Stimulated activated CD8-positive, alpha-beta memory T cell treated with anti-CD3 and anti-CD28 coated beads, Interleukin-4, amount 100 ng/mL, for 1 hour (primary cell): ENCODE results near the gene ZNF485.
A peak's percentile ranks its signal among the peaks of the same experiment; 100 is the strongest.
"Not testable (repeated sequence)": the region's sequence is repeated elsewhere in the genome, so short reads cannot be mapped to it uniquely, and the experiment has no call there.

Experiments
- DNase-seq, 2 donors: peaks; one replicate each; pipeline ENCODE4 v3.0.0-alpha.2; 2020; ENCODE audit warnings: low read depth in 2 of 2, low spot score in 1 of 2

Gene ZNF485

DNA sequence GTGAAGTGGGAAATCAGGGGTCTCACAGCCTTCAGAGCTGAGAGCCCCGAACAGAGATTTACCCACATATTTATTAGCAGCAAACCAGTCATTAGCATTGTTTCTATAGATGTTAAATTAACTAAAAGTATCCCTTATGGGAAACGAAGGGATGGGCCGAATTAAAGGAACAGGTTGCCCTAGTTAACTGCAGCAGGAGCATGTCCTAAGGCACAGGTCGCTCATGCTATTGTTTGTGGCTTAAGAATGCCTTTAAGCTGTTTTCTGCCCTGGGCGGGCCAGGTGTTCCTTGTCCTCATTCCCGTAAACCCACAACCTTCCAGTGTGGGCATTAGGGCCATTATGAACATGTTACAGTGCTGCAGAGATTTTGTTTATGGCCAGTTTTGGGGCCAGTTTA lies 4.7 kb upstream of the ZNF485 start:
- DNase-seq, result not testable (repeated sequence)

DNA sequence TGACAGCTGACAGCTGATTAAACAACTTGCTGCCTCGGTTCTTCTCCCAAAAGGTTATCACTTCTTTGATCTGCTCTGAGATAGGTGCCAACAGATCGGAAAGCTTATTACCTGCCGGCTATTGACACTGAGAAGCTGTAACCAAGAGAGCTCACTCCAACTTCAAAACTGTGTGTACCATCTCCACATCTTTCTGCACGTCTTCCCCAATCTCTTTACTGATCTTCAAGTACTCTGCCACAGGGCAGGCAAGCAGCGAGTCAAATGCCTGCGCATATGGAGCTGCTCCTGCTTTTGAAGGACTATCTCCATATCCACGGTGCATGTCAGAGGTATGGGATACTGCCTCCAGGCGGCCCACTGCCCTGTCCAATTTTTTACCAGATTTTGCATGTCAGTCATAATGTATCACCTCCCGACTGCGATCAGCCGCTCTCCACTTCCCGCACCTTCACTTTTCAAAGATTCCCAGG lies 352 bp upstream of the ZNF485 start:
- no peak for DNase-seq

DNA sequence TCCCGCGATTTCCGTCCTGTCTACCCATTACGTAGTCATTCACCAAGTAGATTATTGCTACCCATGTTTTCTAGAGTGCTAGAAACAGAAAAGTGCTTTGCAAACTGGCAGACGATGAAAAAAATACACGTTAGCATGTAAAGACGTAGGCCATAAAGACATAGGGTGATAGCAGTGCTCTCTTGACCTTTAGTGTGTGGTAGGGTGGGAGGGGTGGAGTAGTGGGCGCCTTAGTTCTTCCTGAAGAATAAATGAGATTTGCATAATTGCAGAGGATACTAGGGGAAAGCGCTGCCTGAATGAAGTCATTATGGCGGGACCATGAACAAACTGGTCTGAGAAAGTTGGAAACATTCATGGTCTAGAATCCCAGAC lies 948 bp downstream of the ZNF485 start:
- no peak for DNase-seq

DNA sequence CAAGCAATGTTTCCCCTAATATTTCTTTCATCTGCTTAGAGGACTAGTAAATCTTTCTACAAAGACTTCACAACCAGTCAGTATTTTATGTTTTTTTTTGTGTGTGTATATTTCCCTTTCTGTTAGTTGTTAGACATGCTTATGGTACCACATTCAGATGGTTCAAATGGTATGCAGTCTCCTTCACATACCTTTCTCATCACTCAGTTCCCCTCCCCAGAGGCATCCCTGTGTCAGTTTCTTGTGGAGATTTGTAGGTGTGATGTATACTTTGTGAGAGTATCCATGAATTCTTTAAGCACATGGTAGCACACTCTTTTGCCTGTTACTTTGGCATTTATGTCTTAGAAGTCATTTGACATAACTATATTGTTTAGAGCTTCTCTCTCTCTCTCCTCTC lies 4.4 kb downstream of the ZNF485 start:
- no peak for DNase-seq

DNA sequence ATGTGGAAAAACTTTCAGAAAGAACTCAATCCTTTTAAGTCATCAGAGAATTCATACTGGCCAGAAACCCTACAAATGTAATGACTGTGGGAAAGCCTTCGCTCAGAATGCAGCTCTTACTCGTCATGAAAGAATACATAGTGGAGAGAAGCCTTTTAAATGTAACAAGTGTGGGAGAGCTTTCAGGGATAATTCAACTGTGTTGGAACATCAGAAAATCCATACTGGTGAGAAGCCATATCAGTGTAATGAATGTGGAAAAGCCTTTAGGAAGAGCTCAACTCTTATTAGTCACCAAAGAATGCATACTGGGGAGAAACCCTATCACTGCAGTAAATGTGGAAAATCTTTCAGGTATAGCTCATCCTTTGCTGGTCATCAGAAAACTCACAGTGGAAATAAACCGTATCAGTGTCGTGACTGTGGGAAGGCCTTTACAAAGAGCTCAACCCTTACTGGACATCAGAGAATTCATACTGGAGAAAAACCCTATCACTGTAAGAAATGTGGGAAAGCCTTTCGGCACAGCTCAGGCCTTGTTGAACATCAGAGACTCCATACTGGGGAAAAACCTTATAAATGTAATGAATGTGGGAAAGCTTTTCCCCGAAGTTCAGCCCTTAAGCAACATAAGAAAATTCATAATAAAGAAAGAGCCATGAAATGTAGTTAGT lies 10.6 kb downstream of the ZNF485 start:
- no peak for DNase-seq

DNA sequence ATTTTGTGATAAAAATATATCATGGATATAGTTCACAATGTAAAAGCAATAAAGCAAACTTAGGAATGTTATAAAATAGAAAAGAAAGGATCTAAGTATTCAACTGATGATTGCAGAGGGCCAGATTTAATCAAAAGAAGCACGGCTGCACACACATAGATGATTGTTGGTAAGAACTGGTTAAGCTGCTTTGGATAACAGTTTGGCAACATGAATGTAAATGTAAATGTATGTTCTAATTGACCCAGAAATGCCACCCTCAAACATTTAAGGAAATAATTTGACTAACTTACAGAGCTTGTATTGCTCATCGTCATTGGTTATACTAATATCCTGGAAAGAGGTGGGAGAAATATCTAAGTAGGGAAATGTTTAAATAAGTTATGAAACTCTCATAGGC lies 13.1 kb downstream of the ZNF485 start:
- DNase-seq, result no peak

DNA sequence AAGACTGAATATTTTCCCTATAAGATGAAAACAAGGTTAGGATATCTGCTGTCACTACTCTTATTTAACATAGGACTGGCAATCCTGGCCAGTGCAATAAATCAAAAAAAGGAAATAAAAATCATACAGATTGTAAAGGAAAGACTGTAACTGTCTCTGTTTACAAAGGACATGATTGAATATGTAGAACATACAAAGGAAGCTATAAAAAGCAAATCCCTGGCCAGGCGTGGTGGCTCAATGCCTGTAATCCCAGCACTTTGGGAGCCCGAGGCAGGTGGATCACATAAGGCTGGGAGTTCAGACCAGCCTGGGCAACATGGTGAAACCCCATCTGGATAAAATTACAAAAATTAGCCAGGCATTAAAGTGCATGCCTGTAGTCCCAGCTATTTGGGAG lies 15.8 kb downstream of the ZNF485 start:
- DNase-seq, result no peak

DNA sequence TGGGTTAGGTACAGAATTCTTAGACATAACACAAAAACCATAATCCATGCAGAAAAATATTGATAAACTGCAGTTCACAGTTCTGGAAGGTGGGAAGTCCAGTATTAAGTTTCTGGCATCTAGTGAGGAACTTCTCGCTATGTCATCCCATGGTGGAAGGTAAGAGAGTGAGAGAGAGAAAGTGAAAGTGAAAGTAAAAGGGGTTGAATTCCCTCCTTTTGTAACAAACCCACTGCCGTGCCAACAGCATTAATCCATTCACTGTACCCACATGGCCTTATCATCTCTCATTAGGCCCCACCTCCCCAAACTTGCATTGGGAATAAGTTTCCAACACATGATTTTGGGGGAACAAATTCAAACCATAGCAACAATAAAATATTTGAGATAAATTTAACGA lies 17.1 kb downstream of the ZNF485 start:
- no peak for DNase-seq

DNA sequence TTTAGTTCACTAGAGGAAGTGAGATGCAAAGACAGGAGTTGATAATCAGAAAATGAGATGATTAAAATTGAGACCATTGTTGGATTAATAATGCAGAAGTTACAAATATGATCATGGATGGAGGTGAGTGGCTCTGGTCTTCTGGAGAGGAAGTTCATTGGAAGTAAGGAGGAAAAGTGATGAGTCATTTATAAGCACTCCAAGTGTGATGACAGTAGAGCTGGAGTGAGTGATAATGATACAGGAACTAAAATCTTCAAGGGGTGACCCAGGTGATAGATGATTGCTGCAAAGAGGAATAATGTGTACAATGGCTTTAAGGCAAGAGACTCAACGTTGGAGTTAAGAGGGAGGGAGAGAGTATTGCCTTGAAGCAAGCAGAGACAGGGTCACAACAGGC lies 21.7 kb downstream of the ZNF485 start:
- no peak for DNase-seq

DNA sequence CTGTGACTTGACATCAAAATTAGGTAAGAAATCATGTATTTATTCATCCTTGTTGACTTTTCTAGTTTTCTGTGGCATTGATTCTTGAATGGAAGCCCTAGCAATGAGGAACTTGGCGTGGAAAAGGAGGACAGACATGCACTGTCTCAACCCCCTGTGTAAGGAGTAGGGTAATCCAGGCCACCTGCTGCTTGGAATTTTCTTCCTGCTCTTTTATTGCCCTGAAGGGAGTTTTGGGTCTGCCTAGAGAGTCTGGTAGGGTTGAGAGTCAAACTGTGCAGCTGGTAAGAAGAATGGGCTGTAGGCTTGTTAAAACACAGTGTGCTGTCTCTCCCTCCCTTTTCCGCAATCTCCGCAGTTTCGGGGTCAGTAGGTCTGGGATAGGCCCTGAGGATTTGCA lies 22.7 kb downstream of the ZNF485 start:
- no peak for DNase-seq

DNA sequence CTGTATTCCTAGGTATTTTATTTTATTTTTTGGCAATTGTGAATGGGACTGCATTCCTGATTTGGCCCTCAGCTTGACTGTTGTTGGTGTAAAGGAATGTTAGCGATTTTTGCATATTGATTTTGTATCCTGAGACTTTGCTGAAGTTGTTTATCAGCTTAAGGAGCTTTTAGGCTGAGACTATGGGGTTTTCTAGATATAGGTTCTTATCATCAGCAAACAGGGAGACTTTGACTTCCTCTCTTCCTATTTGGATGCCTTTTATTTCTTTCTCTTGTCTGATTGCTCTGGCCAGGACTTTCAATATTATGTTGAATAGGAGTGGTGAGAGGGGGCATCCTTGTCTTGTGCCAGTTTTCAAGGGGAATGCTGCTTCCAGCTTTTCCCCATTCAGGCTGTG lies 29.6 kb downstream of the ZNF485 start:
- not testable (repeated sequence) for DNase-seq

DNA sequence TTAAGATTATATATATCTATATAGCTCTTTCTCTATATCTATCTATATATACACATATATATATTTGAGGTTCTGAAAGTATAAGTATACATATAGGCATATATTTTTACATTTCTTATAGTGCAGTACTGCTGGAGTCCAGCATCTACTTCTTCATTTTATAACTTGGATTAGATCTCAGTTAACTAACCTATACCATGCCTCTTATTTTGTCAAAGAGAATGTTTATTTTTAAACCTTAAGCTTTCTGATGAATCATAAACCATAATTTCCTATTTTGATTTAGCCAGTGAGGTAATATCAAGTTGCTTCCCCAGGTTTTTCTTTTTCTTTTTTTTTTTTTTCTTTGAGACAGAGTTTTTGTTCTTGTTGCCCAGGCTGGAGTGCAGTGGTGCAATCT lies 34.4 kb downstream of the ZNF485 start:
- DNase-seq, result no peak

DNA sequence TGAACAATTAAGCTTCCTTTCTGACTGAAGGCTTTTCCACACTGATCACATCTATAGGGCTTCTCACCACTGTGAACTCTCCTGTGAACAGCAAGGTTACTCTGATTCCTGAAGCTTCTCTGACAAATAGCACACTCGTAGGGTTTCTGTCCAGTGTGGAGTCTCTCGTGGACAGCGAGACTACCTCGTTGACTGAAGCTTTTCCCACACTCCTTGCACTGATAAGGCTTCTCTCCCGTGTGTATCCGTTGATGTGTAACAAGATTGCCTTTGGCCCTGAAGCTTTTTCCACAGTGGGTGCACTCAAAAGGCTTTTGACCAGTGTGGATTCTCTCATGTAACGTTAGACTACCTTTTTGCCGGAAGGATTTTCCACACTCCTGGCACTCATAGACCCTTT lies 38.0 kb downstream of the ZNF485 start:
- no peak for DNase-seq

DNA sequence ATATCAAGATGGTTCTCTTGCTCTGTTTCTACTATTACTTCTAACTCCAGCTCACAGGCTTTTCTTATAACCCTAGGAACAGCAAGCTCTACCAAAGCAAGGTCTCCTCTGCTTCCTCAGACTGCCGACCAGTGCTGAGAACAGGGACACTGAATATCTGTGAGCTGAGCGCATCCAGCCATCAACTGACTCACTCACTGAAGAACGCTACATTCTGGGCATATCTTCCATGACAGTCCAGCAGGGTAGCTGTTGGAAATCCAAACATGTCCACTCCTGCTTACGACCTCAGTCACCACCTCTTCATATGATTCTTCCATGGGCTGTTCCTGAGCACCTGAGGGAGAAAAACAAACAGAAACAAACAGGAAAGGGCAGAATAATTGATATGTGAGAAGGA lies 39.6 kb downstream of the ZNF485 start:
- no peak for DNase-seq

DNA sequence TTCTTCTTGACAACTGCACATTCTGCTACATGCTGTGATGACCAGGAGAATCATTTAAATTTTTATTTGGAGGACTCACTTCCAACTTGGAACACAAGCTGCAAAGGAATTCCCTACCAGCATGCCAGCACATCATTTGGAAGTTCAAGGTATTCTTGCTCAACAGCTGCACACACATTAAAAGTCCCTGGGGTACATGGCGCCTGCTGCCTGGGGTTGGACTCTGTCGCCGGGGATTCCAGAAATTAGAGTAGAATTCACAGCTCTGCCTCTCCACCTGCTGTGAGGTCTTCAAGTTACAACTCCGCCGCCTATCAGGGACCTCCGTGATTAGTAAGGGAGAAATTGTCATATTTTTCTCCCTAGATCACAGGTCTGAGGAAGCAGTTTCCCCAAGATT lies 41.3 kb downstream of the ZNF485 start:
- DNase-seq, result no peak

DNA sequence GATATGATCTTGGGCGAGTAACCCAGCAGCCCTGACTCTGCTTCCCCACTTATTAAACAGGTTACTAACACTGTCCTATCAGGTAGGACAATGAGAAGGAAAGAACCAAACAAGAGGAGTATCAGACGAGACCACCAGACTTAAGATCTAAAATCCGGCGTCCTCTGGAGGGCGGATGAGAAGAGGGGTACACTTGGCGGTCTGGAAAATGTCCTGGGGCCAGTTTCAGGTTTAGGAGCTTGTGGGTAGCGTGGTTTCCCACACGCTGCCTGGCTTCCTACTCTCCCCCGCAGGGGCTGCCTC lies 41.8 kb downstream of the ZNF485 start:
- no peak for DNase-seq

DNA sequence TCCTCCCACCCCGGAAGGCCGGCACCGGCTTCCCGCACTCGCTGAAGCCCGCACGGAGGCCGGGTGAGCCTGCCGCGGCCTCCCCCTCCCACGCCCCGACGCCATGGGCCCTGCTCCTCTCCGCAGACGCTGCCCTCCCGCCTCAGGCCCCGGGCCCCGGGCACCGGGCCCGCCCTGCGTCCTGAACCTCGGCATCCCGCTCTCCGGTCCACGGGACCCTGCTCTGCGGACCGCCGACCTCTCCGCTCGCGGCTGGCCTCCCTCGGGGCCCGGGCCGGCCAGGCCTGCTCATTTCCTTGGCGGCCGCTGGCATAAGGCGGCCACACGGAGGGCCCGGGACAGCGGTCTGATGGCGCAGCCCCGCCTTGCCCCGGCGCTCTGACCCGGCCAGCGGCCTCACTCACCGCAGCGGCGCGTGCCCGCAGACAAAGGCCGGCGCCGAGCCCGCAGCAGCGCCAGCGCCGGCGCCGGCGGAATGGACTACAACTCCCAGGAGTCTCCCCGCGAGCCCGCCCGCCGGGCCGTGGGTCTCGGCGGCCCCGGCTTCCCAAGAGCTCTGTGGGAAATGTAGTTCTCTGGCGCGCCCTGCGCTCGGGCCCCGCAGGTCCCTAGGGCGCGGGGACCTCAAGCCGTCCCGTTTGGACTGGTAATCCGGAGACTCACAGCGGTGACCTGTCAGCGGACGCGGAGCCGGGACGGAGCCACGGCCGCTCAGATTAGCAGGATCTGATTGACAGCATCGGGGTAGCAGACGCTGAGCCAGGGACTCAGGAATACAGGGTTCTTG lies 42.4 kb downstream of the ZNF485 start, which contains the start of gene ZNF32:
Gene ZNF32 (minus strand): TSS at position 484 of the 787 bp plus-strand sequence. CDS start 2,748 bp downstream, outside the sequence.
- peak; percentile 50 to 60 for DNase-seq

DNA sequence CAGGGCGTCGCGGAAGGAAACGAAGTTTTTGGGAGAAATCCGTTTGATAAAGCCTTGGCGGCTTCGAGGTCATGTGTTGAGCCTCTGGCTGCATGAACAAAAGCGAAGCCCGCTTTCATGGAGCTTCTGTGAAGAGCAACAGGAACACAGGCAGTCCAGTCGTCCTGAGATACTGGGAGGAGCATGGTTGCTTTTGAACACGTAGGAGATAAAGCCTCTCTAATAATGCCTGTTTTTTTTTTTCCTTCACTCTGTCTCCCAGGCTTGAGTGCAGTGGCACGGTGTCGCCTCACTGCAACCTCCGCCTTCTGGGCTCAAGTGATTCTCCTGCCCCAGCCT lies 42.9 kb downstream of the ZNF485 start:
- DNase-seq, result no peak

DNA sequence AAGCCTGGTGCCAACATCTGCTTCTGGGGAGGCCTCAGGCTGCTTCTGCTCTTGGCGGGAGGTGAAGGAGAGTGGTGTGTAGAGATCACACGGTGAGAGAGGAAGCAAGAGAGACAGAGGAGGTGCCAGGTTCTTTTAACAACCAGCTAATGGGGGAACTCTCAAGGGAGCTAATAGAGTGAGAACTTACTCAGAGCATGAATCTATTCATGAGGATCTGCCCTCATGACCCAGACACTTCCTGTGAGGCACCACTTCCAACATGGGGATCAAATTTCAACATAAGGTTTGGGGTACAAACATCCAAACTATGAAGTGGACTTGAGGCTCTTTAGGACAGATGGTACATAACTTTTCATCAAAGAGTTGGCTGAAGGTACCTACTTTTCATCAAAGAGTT lies 47.5 kb downstream of the ZNF485 start:
- no peak for DNase-seq

DNA sequence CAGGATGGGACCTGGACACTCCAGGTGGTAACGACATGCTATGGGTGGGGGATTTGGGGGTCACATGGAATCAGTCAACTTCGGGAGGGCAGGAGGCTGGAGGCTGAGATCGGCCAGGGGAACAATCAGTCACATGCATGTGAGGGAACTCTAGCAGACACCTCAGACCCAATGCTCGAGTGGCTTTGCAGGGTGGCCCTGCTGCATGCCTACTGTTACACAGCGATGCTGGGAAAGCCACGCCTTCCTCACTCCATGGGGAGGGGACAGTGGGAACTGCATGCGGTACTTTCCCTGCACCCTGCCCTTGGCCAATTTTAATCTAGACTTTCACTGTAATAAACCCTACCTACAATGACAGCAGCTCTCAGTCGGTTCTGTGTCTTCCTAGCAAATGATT lies 49.1 kb downstream of the ZNF485 start:
- no peak for DNase-seq

DNA sequence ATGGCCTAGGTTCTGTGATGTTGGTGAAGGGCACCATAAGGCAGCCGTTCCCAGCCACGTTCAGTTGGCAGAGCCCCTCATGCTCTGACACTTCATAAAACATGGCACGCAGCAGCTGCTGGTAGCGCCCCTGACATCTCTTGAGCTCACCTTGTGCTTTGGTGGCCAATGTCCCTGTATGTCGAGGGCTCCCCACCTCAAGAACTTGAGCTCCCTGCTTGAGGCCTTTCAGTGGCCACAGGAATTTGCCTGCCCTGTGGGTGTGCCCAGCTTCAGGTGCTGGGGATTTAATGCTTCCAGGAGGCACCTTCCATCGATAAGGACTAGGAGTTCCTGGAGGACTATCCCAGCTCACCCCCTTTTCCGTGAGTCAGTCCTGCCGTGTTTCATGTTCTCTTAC lies 52.0 kb downstream of the ZNF485 start:
- DNase-seq, result no peak

DNA sequence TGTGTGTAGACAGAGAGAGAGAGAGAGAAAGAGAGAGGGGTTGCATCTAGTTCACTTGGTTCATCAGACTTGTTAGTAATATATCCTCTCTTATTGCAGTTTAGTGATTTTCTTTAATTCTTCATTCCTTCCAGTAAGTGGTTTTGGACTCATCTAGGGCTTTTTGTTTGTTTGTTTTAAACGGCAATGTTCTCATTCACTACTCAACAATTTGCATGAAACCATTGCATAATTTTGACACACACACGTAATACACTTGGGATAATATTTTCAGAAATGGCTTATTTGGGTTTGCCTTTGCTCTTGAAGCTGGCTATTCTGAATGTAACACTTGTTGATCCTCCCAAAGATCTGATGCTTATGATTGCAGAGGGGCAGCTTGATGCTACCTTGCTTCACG lies 58.8 kb downstream of the ZNF485 start:
- no peak for DNase-seq

DNA sequence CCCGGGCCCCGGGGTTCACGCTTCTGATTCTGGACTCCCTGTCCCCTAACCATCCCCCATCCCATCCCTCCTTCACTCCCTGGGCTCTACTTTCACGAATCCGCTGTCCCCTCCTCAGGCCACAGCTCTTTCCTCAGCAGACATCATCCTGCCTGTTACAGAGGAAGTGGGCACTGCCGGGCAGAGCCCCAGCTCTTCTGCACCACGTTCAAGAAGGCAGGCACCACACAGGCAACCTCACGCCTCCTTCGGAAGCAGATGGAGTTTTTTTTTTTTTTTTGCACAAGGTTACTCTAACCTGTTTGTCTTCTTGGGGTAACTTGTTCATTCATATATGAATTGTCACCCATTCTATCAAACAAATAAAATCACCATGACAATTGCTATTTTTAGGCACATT lies 60.3 kb downstream of the ZNF485 start:
- DNase-seq, result no peak
